Activated B cell treated with CpG ODN at 0.5 μM for 24 hours (primary cell): ENCODE data around the gene MED16. TPM values are rescaled to one million over a fixed set of nuclear protein-coding genes. Genes with fewer than 3 reads are reported as not detected.

Experiments used
- ATAC-seq: fragments of 200-7000 bp; cut with Tn5 transposase; one replicate; pipeline ENCODE4 v1.10.0; 2021; ENCODE audit warnings: low read depth, mild to moderate bottlenecking, moderate library complexity
- CTCF ChIA-PET: fragments of 350-600 bp; sonication (Branson Sonifier 250); formaldehyde crosslinking; loops from one replicate; lab custom pipeline; 2021; ENCODE audit warnings: antibody characterized with exemption; lab: Charles Lee
- POLR2A ChIA-PET: fragments of 350-600 bp; sonication (Branson Sonifier 250); formaldehyde crosslinking; loops from one replicate; lab custom pipeline; 2021; ENCODE audit warnings: antibody characterized with exemption; lab: Charles Lee
- DNase-seq: peaks from one replicate; pipeline ENCODE4 v3.0.0; 2022
- H3K27ac Mint-ChIP-seq: one replicate; pipeline ENCODE4 v1.8.0; 2020; ENCODE audit warnings: mixed read lengths
- H3K27me3 Mint-ChIP-seq: one replicate; pipeline ENCODE4 v1.8.0; 2021; ENCODE audit warnings: mixed read lengths
- H3K36me3 Mint-ChIP-seq: one replicate; pipeline ENCODE4 v1.8.0; 2021; ENCODE audit warnings: low read depth, mixed read lengths
- H3K4me1 Mint-ChIP-seq: one replicate; pipeline ENCODE4 v1.8.0; 2021; ENCODE audit warnings: mixed read lengths
- H3K4me3 Mint-ChIP-seq: one replicate; pipeline ENCODE4 v1.8.0; 2020; ENCODE audit warnings: mild to moderate bottlenecking, mixed read lengths
- H3K9me3 Mint-ChIP-seq: one replicate; pipeline ENCODE4 v1.8.0; 2020; ENCODE audit warnings: mixed read lengths
- intact Hi-C: fragments of 100-400 bp; cut with micrococcal nuclease; formaldehyde crosslinking; loops from one replicate; pipeline ENCODE4 v1.15.1; 2024
- total RNA-seq: library from RNA; stranded (reverse); gene quantifications from 2 replicates; pipeline ENCODE4 v1.2.3, GENCODE V29; 2022
- TF ChIP-seq, protein P1 (sequence below): fragments of 200-600 bp; IDR thresholded peaks from one replicate; pipeline ENCODE4 v1.8.0; 2022; ENCODE audit warnings: antibody characterized with exemption, mild to moderate bottlenecking

The MED16 gene
- total RNA-seq, 1 donor from 2014 or later, result 79.3 TPM

DNA sequence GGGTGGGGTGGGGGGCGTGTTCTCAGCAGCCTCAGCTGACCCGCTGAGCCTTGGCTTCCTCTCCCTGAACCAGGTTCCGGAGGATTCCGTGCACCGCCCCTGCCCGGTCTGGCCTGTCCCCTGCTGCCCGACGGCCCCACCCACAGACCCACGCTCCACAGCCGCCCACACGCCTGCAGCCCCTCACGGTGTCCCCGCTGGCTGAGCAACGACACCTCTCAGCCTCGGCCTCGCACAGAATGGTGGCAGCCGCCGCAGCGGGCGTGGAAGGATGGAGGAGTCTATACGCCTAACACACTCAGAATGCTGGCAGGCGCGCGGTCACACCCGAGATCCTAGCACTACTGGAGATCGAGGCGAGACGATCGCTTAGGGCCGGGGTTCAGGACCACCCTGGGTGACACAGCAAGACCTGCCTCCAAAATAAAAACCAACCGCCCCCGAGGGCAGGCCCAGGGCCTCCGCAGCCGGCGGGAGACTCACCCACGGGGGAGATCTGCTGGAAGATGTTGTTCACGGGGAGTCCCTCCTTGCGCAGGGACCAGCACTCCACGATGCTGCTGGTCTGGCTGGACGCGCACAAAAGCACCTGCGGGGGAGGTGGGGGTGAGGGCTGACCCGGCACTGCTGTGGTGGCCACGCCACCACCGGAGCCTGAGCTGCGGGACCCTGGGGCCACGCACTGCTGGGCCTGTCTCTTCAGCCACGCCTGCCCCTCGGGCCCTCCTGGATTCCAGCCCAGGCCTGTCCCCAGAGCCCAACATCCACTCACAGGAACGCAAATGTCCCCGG, 8.4 kb downstream of the MED16 start:
- POLR2A ChIA-PET, result no interaction called here

DNA sequence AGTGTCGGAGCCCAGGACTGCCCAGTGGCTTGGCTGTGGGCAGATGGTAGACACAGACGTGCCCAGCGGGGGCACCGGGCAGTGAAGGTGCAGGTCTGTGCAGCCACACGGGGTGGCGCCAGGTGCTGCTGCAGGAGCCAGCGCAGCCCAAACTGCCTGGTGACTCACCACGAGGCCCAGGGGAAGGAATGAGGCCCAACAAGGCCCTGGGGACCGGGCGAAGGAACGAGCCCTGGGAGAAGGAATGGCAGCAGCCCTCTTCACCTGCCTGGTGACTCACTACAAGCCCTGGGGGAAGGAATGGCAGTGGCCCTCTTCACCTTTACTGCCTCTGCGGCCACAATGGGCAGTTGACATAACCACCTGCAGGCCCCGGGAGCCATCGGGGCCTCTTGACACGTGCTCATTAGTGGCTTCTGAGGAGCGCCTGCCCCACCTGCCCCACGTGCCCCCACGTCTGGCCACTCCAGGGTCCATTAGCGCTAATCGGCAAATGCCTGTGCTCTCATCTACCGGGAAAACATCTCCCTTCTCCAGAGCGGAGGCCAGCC, 9.3 kb downstream of the MED16 start:
- Mint-ChIP-seq H3K27ac (no peak overlapping the region), H3K4me1 (no peaks in the 10 kb centered on the region), H3K27me3 (no peaks in the 10 kb centered on the region), H3K9me3 (no peaks in the 10 kb centered on the region), H3K36me3 (peaks cover 47% of the 10 kb centered on the region), H3K4me3 (no peak overlapping the region)
- ATAC-seq, result no peak
- ChIA-PET CTCF (no interaction called here), POLR2A (no interaction called here)
- TF ChIP-seq, protein P1, sequence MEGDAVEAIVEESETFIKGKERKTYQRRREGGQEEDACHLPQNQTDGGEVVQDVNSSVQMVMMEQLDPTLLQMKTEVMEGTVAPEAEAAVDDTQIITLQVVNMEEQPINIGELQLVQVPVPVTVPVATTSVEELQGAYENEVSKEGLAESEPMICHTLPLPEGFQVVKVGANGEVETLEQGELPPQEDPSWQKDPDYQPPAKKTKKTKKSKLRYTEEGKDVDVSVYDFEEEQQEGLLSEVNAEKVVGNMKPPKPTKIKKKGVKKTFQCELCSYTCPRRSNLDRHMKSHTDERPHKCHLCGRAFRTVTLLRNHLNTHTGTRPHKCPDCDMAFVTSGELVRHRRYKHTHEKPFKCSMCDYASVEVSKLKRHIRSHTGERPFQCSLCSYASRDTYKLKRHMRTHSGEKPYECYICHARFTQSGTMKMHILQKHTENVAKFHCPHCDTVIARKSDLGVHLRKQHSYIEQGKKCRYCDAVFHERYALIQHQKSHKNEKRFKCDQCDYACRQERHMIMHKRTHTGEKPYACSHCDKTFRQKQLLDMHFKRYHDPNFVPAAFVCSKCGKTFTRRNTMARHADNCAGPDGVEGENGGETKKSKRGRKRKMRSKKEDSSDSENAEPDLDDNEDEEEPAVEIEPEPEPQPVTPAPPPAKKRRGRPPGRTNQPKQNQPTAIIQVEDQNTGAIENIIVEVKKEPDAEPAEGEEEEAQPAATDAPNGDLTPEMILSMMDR, result no peak
- intact Hi-C loops, result no loop called here
- DNase-seq, result no peak

More for the DNA sequence above, 8.4 kb downstream of the MED16 start:
- TF ChIP-seq, protein P1, result no peak
- CTCF ChIA-PET, result no interaction called here
- ATAC-seq, result no peak
- Mint-ChIP-seq H3K4me3 (no peak overlapping the region), H3K36me3 (peaks cover 48% of the 10 kb centered on the region), H3K4me1 (no peaks in the 10 kb centered on the region), H3K9me3 (no peaks in the 10 kb centered on the region), H3K27ac (no peak overlapping the region), H3K27me3 (no peaks in the 10 kb centered on the region)
- DNase-seq, result no peak
- intact Hi-C loops, result no loop called here

GRCh38 chr19:882871-883497, 10.0 kb downstream of the MED16 start:
- POLR2A ChIA-PET, result no interaction called here
- Mint-ChIP-seq H3K36me3 (peaks cover 46% of the 10 kb centered on the region), H3K27me3 (no peaks in the 10 kb centered on the region), H3K4me1 (no peaks in the 10 kb centered on the region), H3K27ac (no peak overlapping the region), H3K9me3 (no peaks in the 10 kb centered on the region), H3K4me3 (no peak overlapping the region)
- CTCF ChIA-PET, result no interaction called here
- TF ChIP-seq, protein P1, result no peak
- intact Hi-C loops, result no loop called here
- DNase-seq (no peak), ATAC-seq (no peak)

DNA sequence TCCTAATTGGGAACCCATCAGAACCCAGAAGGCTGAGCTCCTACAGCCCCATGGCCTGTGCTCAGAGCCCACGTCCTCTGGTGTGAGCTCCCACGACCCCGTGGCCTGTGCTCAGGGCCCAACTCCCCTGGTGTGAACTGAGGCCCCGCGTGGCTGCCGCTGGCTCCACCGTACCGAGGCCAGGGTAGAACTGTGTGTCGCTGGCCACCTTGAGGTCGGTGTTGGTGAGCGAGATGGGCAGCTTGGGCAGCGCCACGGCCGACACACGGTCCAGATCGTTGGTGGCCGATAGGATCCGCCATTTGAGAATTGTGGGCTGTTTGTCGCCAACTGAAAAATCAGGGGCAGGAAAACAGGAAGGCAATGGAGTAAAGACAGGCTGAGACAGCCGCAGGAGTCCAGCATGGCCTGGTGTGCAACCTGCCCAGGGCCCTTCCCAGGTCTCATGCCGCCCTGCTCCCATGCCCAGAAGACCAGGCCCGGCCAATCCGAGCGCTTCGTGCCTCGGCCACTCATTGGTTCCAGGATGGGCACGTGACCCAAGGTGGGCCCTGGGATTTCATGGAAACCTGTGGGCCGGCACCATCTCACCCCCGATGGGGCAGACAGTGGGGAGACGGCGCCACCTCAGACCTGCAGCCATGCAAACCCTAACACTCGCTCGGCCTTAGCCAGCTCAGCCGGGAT, 11.5 kb downstream of the MED16 start:
- peaks cover 38% of the 10 kb centered on the region for H3K36me3 Mint-ChIP-seq
- H3K27ac Mint-ChIP-seq, result no peak overlapping the region
- TF ChIP-seq, protein P1, result no peak
- CTCF ChIA-PET, result no interaction called here
- H3K9me3 Mint-ChIP-seq, result no peaks in the 10 kb centered on the region
- no peak overlapping the region for H3K4me3 Mint-ChIP-seq
- ATAC-seq, result no peak
- intact Hi-C loops, result no loop called here
- POLR2A ChIA-PET, result no interaction called here
- no peaks in the 10 kb centered on the region for H3K27me3 Mint-ChIP-seq
- H3K4me1 Mint-ChIP-seq, result no peaks in the 10 kb centered on the region
- DNase-seq, result no peak
